HL-60 (cell line): ENCODE data around the gene MACROD2.

ENCODE experiments used
- DNase-seq, 2 experiments: peaks; one replicate each; pipeline ENCODE4 v3.0.0-alpha.2; 2010 to 2020; ENCODE audit warnings: low read depth in 1 of 2, low spot score in 1 of 2
- H3K27ac ChIP-seq: fragments of 250-450 bp; sonication (Bioruptor Pico); replicated peaks from 2 replicates; pipeline ENCODE4 v1.5.1; 2020; ENCODE audit warnings: mild to moderate bottlenecking, moderate library complexity
- H3K27me3 ChIP-seq: fragments of 250-450 bp; sonication (Bioruptor Pico); 2 replicates; pipeline ENCODE4 v1.5.1; 2021; ENCODE audit warnings: mild to moderate bottlenecking, moderate library complexity; ENCODE audit not compliant: insufficient read depth, poor library complexity, severe bottlenecking
- H3K4me3 ChIP-seq: replicated peaks from 2 replicates; pipeline ENCODE4 v1.5.1; 2011; ENCODE audit warnings: mild to moderate bottlenecking, control low read depth, low read length; ENCODE audit not compliant: insufficient read depth
- GABPA ChIP-seq: IDR thresholded peaks from 2 replicates; pipeline ENCODE4 v1.6.1; 2012; ENCODE audit warnings: low read depth
- POLR2AphosphoS5 ChIP-seq: IDR thresholded peaks from 2 replicates; pipeline ENCODE4 v1.6.1; 2012; ENCODE audit warnings: low read depth
- SPI1 ChIP-seq: IDR thresholded peaks from 2 replicates; pipeline ENCODE4 v1.6.1; 2012; ENCODE audit warnings: low read depth, mild to moderate bottlenecking, borderline replicate concordance
- TF ChIP-seq, protein P1 (sequence below): IDR thresholded peaks from one replicate; pipeline ENCODE4 v1.5.1; 2011; ENCODE audit warnings: low read length, control low read depth, inconsistent platforms; ENCODE audit not compliant: insufficient read depth
- TF ChIP-seq, protein P2 (sequence below): IDR thresholded peaks from 2 replicates; pipeline ENCODE4 v1.6.1; 2012; ENCODE audit warnings: low read depth; ENCODE audit not compliant: insufficient replicate concordance

MACROD2 gene

GRCh38 chr20:14828459-14828858 lies 833.1 kb downstream of the MACROD2 start:
- TF ChIP-seq POLR2AphosphoS5 (no peak), GABPA (no peak), SPI1 (no peak)
- TF ChIP-seq, protein P1, sequence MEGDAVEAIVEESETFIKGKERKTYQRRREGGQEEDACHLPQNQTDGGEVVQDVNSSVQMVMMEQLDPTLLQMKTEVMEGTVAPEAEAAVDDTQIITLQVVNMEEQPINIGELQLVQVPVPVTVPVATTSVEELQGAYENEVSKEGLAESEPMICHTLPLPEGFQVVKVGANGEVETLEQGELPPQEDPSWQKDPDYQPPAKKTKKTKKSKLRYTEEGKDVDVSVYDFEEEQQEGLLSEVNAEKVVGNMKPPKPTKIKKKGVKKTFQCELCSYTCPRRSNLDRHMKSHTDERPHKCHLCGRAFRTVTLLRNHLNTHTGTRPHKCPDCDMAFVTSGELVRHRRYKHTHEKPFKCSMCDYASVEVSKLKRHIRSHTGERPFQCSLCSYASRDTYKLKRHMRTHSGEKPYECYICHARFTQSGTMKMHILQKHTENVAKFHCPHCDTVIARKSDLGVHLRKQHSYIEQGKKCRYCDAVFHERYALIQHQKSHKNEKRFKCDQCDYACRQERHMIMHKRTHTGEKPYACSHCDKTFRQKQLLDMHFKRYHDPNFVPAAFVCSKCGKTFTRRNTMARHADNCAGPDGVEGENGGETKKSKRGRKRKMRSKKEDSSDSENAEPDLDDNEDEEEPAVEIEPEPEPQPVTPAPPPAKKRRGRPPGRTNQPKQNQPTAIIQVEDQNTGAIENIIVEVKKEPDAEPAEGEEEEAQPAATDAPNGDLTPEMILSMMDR: no peak
- TF ChIP-seq, protein P2, sequence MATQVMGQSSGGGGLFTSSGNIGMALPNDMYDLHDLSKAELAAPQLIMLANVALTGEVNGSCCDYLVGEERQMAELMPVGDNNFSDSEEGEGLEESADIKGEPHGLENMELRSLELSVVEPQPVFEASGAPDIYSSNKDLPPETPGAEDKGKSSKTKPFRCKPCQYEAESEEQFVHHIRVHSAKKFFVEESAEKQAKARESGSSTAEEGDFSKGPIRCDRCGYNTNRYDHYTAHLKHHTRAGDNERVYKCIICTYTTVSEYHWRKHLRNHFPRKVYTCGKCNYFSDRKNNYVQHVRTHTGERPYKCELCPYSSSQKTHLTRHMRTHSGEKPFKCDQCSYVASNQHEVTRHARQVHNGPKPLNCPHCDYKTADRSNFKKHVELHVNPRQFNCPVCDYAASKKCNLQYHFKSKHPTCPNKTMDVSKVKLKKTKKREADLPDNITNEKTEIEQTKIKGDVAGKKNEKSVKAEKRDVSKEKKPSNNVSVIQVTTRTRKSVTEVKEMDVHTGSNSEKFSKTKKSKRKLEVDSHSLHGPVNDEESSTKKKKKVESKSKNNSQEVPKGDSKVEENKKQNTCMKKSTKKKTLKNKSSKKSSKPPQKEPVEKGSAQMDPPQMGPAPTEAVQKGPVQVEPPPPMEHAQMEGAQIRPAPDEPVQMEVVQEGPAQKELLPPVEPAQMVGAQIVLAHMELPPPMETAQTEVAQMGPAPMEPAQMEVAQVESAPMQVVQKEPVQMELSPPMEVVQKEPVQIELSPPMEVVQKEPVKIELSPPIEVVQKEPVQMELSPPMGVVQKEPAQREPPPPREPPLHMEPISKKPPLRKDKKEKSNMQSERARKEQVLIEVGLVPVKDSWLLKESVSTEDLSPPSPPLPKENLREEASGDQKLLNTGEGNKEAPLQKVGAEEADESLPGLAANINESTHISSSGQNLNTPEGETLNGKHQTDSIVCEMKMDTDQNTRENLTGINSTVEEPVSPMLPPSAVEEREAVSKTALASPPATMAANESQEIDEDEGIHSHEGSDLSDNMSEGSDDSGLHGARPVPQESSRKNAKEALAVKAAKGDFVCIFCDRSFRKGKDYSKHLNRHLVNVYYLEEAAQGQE: no peak
- Histone ChIP-seq H3K27me3 (no peaks in the 10 kb centered on the region), H3K4me3 (no peak overlapping the region), H3K27ac (no peak overlapping the region)
- DNase-seq: no peak

- H3K27ac ChIP-seq: no peak overlapping the region
- no peak for DNase-seq
- no peak overlapping the region for H3K4me3 ChIP-seq
- H3K27me3 ChIP-seq: no peaks in the 10 kb centered on the region
- TF ChIP-seq, protein P1: no peak
- TF ChIP-seq SPI1: no peak
- TF ChIP-seq POLR2AphosphoS5: no peak
- TF ChIP-seq, protein P2: no peak
- TF ChIP-seq GABPA: no peak
These were observed 834.6 kb downstream of the MACROD2 start for GRCh38 chr20:14829906-14830305.

DNA sequence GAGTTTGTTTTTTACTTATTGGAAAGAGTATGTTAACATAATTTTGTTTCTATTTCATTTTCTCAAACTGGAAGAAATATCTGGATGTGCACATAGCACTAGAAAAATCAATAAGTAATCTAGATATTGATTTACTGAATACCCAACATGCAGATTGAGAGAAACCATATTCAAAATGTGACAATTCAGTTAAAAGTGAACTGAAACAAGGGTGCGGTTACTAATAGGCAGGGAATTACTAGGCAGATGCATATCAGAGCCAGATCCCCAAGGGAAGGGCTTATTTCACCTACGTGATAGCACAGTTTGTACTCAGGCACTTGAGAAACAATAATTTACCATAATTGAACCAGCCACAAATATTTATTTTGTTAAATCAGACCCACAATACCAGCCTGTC lies 835.1 kb downstream of the MACROD2 start:
- Histone ChIP-seq H3K27ac (no peak overlapping the region), H3K4me3 (no peak overlapping the region), H3K27me3 (no peaks in the 10 kb centered on the region)
- TF ChIP-seq POLR2AphosphoS5 (no peak), GABPA (no peak), SPI1 (no peak)
- TF ChIP-seq, protein P2: no peak
- TF ChIP-seq, protein P1: no peak
- DNase-seq: no peak
